WTC11 (cell line): ENCODE results near the gene PAM. TPM values are rescaled to one million over a fixed set of nuclear protein-coding genes. Genes with fewer than 3 reads are reported as not detected.
"Not testable (repeated sequence)": the region's sequence is repeated elsewhere in the genome, so short reads cannot be mapped to it uniquely, and the experiment has no call there.

Experiments
- ATAC-seq: fragments of 200-7000 bp; cut with Tn5 transposase; 2 replicates; pipeline ENCODE4 v1.10.0; 2021; ENCODE audit warnings: mild to moderate bottlenecking, moderate library complexity
- CTCF ChIA-PET: fragments of 300-600 bp; sonication (Branson Sonifier 250); formaldehyde crosslinking; loops from one replicate; lab custom pipeline; 2021; ENCODE audit warnings: antibody characterized with exemption; lab: Charles Lee
- POLR2A ChIA-PET: fragments of 350-600 bp; sonication (Branson Sonifier 250); formaldehyde crosslinking; loops from one replicate; lab custom pipeline; 2021; ENCODE audit warnings: antibody characterized with exemption; lab: Charles Lee
- DNase-seq: peaks from one replicate; pipeline ENCODE4 v3.0.0; 2021; ENCODE audit warnings: low spot score
- H3K27ac Mint-ChIP-seq: 2 replicates; pipeline ENCODE4 v1.8.0; 2021; ENCODE audit warnings: mixed read lengths
- H3K27me3 Mint-ChIP-seq: 2 replicates; pipeline ENCODE4 v1.8.0; 2021; ENCODE audit warnings: low read depth, mild to moderate bottlenecking, moderate library complexity, mixed read lengths
- H3K36me3 Mint-ChIP-seq: 2 replicates; pipeline ENCODE4 v1.8.0; 2021; ENCODE audit warnings: mixed read lengths
- H3K4me1 Mint-ChIP-seq: 2 replicates; pipeline ENCODE4 v1.8.0; 2022; ENCODE audit warnings: mixed read lengths
- H3K4me3 Mint-ChIP-seq: 2 replicates; pipeline ENCODE4 v1.8.0; 2021; ENCODE audit warnings: mild to moderate bottlenecking, moderate library complexity, mixed read lengths
- H3K9me3 Mint-ChIP-seq: 2 replicates; pipeline ENCODE4 v1.8.0; 2021; ENCODE audit warnings: mixed read lengths
- AR ChIP-seq: fragments of 250-450 bp; sonication (Bioruptor Pico); IDR thresholded peaks from 2 replicates; pipeline ENCODE4 v1.9.0; 2021; ENCODE audit warnings: mild to moderate bottlenecking
- ATF3 ChIP-seq: sonication (generic); formaldehyde crosslinking; conservative IDR thresholded peaks from 2 replicates; pipeline ENCODE4 v1.8.1; 2022; ENCODE audit warnings: mild to moderate bottlenecking, missing genetic modification reagents
- ATF6 ChIP-seq: sonication (generic); formaldehyde crosslinking; IDR thresholded peaks from 2 replicates; pipeline ENCODE4 v1.8.1; 2023; ENCODE audit warnings: mild to moderate bottlenecking, missing genetic modification reagents
- CREM ChIP-seq: sonication (generic); formaldehyde crosslinking; IDR thresholded peaks from 2 replicates; pipeline ENCODE4 v1.8.1; 2022; ENCODE audit warnings: mild to moderate bottlenecking, missing genetic modification reagents, moderate library complexity
- E2F1 ChIP-seq: sonication (generic); formaldehyde crosslinking; IDR thresholded peaks from 2 replicates; pipeline ENCODE4 v1.8.0; 2022; ENCODE audit warnings: mild to moderate bottlenecking, missing genetic modification reagents
- FOXJ3 ChIP-seq: sonication (generic); formaldehyde crosslinking; IDR thresholded peaks from 2 replicates; pipeline ENCODE4 v1.9.0; 2021; ENCODE audit warnings: missing genetic modification reagents, mild to moderate bottlenecking, borderline replicate concordance
- FOXP4 ChIP-seq: sonication (generic); formaldehyde crosslinking; IDR thresholded peaks from 2 replicates; pipeline ENCODE4 v1.8.0; 2022; ENCODE audit warnings: mild to moderate bottlenecking, missing genetic modification reagents
- GRHL2 ChIP-seq: fragments of 250-450 bp; sonication (Bioruptor Pico); IDR thresholded peaks from 2 replicates; pipeline ENCODE4 v1.8.0; 2022; ENCODE audit warnings: mild to moderate bottlenecking, moderate library complexity; ENCODE audit not compliant: insufficient replicate concordance, severe bottlenecking
- MLX ChIP-seq: sonication (generic); formaldehyde crosslinking; IDR thresholded peaks from 2 replicates; pipeline ENCODE4 v1.8.1; 2023; ENCODE audit warnings: mild to moderate bottlenecking, missing genetic modification reagents, moderate library complexity
- STAT6 ChIP-seq: sonication (generic); formaldehyde crosslinking; conservative IDR thresholded peaks from 2 replicates; pipeline ENCODE4 v1.8.1; 2023; ENCODE audit warnings: mild to moderate bottlenecking, low read depth, missing genetic modification reagents, moderate library complexity
- ZNF512 ChIP-seq: sonication (generic); formaldehyde crosslinking; IDR thresholded peaks from 2 replicates; pipeline ENCODE4 v1.8.1; 2022; ENCODE audit warnings: missing genetic modification reagents, borderline replicate concordance
- total RNA-seq: library from RNA; stranded (reverse); gene quantifications from 3 replicates; pipeline ENCODE4 v1.2.3, GENCODE V29; 2021

The PAM gene
- total RNA-seq, 1 experiment from 2014 or later = 52.3 TPM

GRCh38 chr5:102773133-102773532 is 18.0 kb downstream of the PAM start (continued):
- TF ChIP-seq ATF6 (CRISPR knock-in tag) = no peak
- TF ChIP-seq AR = no peak
- no peak for TF ChIP-seq STAT6 (CRISPR knock-in tag)
- TF ChIP-seq MLX (CRISPR knock-in tag) = no peak
- TF ChIP-seq GRHL2 (CRISPR knock-in tag) = no peak
- TF ChIP-seq CREM (CRISPR knock-in tag) = no peak
- TF ChIP-seq FOXJ3 (CRISPR knock-in tag) = no peak
- no peak for TF ChIP-seq ZNF512
- TF ChIP-seq ATF3 (CRISPR knock-in tag) = no peak
- no peak for TF ChIP-seq E2F1 (CRISPR knock-in tag)
- no peak for TF ChIP-seq FOXP4 (CRISPR knock-in tag)

- CTCF ChIA-PET, POLR2A ChIA-PET, ATAC-seq, H3K27me3 Mint-ChIP-seq, H3K27ac Mint-ChIP-seq, DNase-seq, H3K4me3 Mint-ChIP-seq, H3K4me1 Mint-ChIP-seq, H3K36me3 Mint-ChIP-seq: not testable (repeated sequence)
- H3K9me3 Mint-ChIP-seq = peaks cover 11% of the 10 kb centered on the region
These were observed 20.7 kb downstream of the PAM start for GRCh38 chr5:102775756-102776155.
